B cell (primary cell): ENCODE data around the gene LIME1. TPM values are rescaled to one million over a fixed set of nuclear protein-coding genes. Genes with fewer than 3 reads are reported as not detected.

Experiments
- ATAC-seq: fragments of 200-7000 bp; cut with Tn5 transposase; one replicate; pipeline ENCODE4 v1.10.0; 2021; ENCODE audit warnings: low read depth, mild to moderate bottlenecking, moderate number of reproducible peaks, moderate library complexity
- CTCF ChIA-PET: fragments of 350-600 bp; sonication (Branson Sonifier 250); formaldehyde crosslinking; loops from one replicate; lab custom pipeline; 2021; ENCODE audit warnings: antibody characterized with exemption, inconsistent platforms; lab: Charles Lee
- POLR2A ChIA-PET: fragments of 350-600 bp; sonication (Branson Sonifier 250); formaldehyde crosslinking; loops from one replicate; lab custom pipeline; 2021; ENCODE audit warnings: antibody characterized with exemption; lab: Charles Lee
- DNase-seq: peaks from one replicate; pipeline ENCODE4 v3.0.0; 2013
- H2AFZ ChIP-seq: 2 replicates; pipeline ENCODE4 v1.6.1; 2012; ENCODE audit warnings: mild to moderate bottlenecking, low read depth, low read length; ENCODE audit not compliant: insufficient read depth, poor library complexity, severe bottlenecking
- H3K27ac ChIP-seq, 2 donors: 1 replicate in 1 of 2; 2 replicates in 1 of 2; pipeline ENCODE4 v1.5.1; 2012 to 2013; ENCODE audit warnings: low read length in 2 of 2, mild to moderate bottlenecking in 2 of 2, moderate library complexity in 1 of 2
- H3K27me3 ChIP-seq, 4 experiments: fragments of 200-600 bp in 1 of 4; sonication (generic) in 1 of 4; replicated peaks in 1 of 4; 1 replicate in 2 of 4; 2 replicates in 2 of 4; pipeline versions ENCODE4 v1.6.1 to v1.7.0; 2013 to 2016; ENCODE audit warnings: low read length in 3 of 4, mild to moderate bottlenecking in 2 of 4, mixed read lengths in 1 of 4, moderate library complexity in 1 of 4; ENCODE audit not compliant: insufficient read depth in 4 of 4, control insufficient read depth in 3 of 4; ENCODE audit errors: control extremely low read depth in 1 of 4
- H3K36me3 ChIP-seq, 2 experiments: replicated peaks in 1 of 2; 1 replicate in 1 of 2; 2 replicates in 1 of 2; pipeline versions ENCODE4 v1.6.1 to v1.7.1; 2013; ENCODE audit warnings: low read length in 1 of 2; ENCODE audit not compliant: insufficient read depth in 2 of 2, control insufficient read depth in 1 of 2; ENCODE audit errors: control extremely low read depth in 1 of 2, extremely low read depth in 1 of 2
- H3K4me1 ChIP-seq, 2 donors: fragments of 200-600 bp in 1 of 2; sonication (generic) in 1 of 2; 1 replicate in 1 of 2; 2 replicates in 1 of 2; pipeline versions ENCODE4 v1.5.1 to v1.6.1; 2013 to 2017; ENCODE audit warnings: low read length in 2 of 2; ENCODE audit not compliant: control insufficient read depth in 2 of 2, insufficient read depth in 2 of 2
- H3K4me2 ChIP-seq: replicated peaks from 2 replicates; pipeline ENCODE3; 2012; ENCODE audit warnings: mild to moderate bottlenecking, low read depth, low read length; ENCODE audit not compliant: poor library complexity, severe bottlenecking
- H3K4me3 ChIP-seq, 5 experiments: fragments of 200-600 bp in 1 of 5; sonication (generic) in 1 of 5; 1 replicate in 3 of 5; 2 replicates in 2 of 5; pipeline versions ENCODE4 v1.5.1 to v1.7.0; 2011 to 2016; ENCODE audit warnings: low read length in 4 of 5, mild to moderate bottlenecking in 4 of 5, low read depth in 2 of 5, control low read depth in 1 of 5, moderate library complexity in 1 of 5; ENCODE audit not compliant: insufficient read depth in 1 of 5; ENCODE audit errors: control extremely low read depth in 1 of 5, extremely low read depth in 1 of 5
- H3K79me2 ChIP-seq: fragments of 200-600 bp; sonication (generic); one replicate; pipeline ENCODE4 v1.6.0; 2016; ENCODE audit warnings: low read length; ENCODE audit not compliant: control insufficient read depth, insufficient read depth
- H3K9ac ChIP-seq: fragments of 200-600 bp; sonication (generic); 2 replicates; pipeline ENCODE4 v1.6.1; 2017; ENCODE audit warnings: mild to moderate bottlenecking, low read length, moderate library complexity
- H3K9me3 ChIP-seq, 3 donors: one replicate each; pipeline versions ENCODE4 v1.6.1 to v1.7.1; 2013; ENCODE audit warnings: low read length in 2 of 3; ENCODE audit not compliant: control insufficient read depth in 2 of 3, insufficient read depth in 1 of 3; ENCODE audit errors: control extremely low read depth in 1 of 3
- H4K20me1 ChIP-seq: 2 replicates; pipeline ENCODE4 v1.6.0; 2012; ENCODE audit warnings: mild to moderate bottlenecking, low read length; ENCODE audit not compliant: insufficient read depth, control insufficient read depth, poor library complexity, severe bottlenecking
- H3K27ac Mint-ChIP-seq: one replicate; pipeline ENCODE4 v1.8.0; 2021; ENCODE audit warnings: mixed read lengths
- H3K27me3 Mint-ChIP-seq: one replicate; pipeline ENCODE4 v1.8.0; 2021; ENCODE audit warnings: mixed read lengths
- H3K4me1 Mint-ChIP-seq: one replicate; pipeline ENCODE4 v1.8.0; 2021; ENCODE audit warnings: mixed read lengths
- H3K4me3 Mint-ChIP-seq: one replicate; pipeline ENCODE4 v1.8.0; 2021; ENCODE audit warnings: mixed read lengths
- H3K9me3 Mint-ChIP-seq: one replicate; pipeline ENCODE4 v1.8.0; 2022; ENCODE audit warnings: mixed read lengths; ENCODE audit not compliant: insufficient read depth
- CTCF ChIP-seq: fragments of 200-600 bp; IDR thresholded peaks from one replicate; pipeline ENCODE4 v1.8.0; 2022; ENCODE audit warnings: antibody characterized with exemption, mild to moderate bottlenecking
- EZH2 ChIP-seq: IDR thresholded peaks from 2 replicates; pipeline ENCODE4 v1.6.1; 2012; ENCODE audit warnings: borderline replicate concordance, low read depth, mild to moderate bottlenecking, moderate library complexity, low read length; ENCODE audit not compliant: insufficient read depth, poor library complexity, severe bottlenecking
- WGBS: methylation state at CpG from one replicate; pipeline ENCODE4 v1.1.5; 2013; ENCODE audit warnings: missing lambda C conversion rate; ENCODE audit not compliant: insufficient coverage; 5-methylcytosine and 5-hydroxymethylcytosine counted together
- intact Hi-C: fragments of 100-400 bp; cut with micrococcal nuclease; formaldehyde crosslinking; loops from one replicate; pipeline ENCODE4 v1.10.0; 2022
- polyA plus RNA-seq: library from polyadenylated mRNA; depleted of rRNA; stranded (reverse); fragments of >200 nt; gene quantifications from 2 replicates; pipeline ENCODE4 v1.2.3, GENCODE V29; 2012
- total RNA-seq, 2 donors: library from RNA; stranded (reverse); fragments of 120-200 nt in 1 of 2; gene quantifications; 1 replicate in 1 of 2; 2 replicates in 1 of 2; pipeline versions ENCODE4 v1.2.3 to v1.2.4, GENCODE V29; 2013 to 2022

Gene LIME1
- total and polyA plus RNA-seq, 2 donors (not counting 1 experiment from before 2014, with no cell fraction given) = 14.5 to 95.2 TPM

GRCh38 chr20:63742381-63743024, 6.0 kb downstream of the LIME1 start:
- Mint-ChIP-seq H3K27me3 (no peaks in the 10 kb centered on the region), H3K4me1 (no peaks in the 10 kb centered on the region), H3K9me3 (no peaks in the 10 kb centered on the region), H3K27ac (no peak overlapping the region), H3K4me3 (no peak overlapping the region)
- Histone ChIP-seq H3K27me3 (no peaks in the 10 kb centered on the region), H3K9ac (no peak overlapping the region), H3K27ac (no peak overlapping the region), H2AFZ (no peak overlapping the region), H3K4me1 (peaks cover 18 to 24% of the 10 kb centered on the region in 2 donors), H3K4me3 (no peak overlapping the region), H3K79me2 (no peaks in the 10 kb centered on the region), H3K4me2 (no peak overlapping the region), H3K36me3 (peaks cover 0 to 4% of the 10 kb centered on the region in 2 experiments), H4K20me1 (peaks cover 10% of the 10 kb centered on the region), H3K9me3 (no peaks in the 10 kb centered on the region)
- no peak for ATAC-seq
- TF ChIP-seq CTCF (no peak), EZH2 (no peak)
- DNase-seq = no peak
- intact Hi-C loops = no loop called here
- WGBS = 96% methylated on average over 34 of the region's 37 CpGs
- CTCF ChIA-PET = interaction anchor here (0.7 kb wide), 1 partner anchor 332 kb away, joined by 3 read pairs; no protein-coding TSS in a partner anchor
- POLR2A ChIA-PET = no interaction called here

DNA sequence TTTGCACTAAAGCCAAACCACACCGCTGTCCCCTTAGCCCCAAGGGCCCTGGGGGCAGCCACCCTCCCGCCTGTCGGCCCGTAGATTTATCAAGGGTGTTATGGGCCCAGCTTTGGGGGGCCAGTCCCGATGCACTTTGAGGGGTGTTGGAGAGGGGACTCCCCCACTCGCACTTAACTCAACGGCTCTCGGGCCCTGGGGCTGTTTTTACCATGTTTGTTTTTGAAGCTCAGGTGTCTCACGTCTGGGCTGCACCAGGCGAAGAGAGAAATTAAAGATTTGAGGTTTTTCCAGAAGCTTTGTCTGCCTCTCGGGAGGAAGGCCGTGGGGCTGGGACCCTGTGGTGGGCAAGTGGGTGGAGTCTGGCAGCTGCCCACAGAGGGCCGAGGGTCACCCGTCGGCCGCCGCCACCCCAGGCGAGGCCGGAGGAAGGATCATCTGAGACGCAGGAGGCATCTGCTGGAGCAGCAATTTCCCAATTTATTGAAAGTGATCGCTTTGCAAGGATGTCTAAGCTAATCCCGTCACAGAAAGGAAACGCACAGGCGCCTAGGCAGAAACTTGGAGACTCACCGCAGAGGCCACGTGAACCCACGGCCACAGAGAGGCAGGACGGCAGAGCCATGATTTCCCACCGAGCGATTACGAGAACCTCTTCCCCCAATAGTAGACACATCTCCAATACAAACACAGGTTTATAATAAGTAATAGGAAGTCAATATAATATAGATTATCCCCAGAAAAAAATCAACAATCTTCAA, 6.9 kb downstream of the LIME1 start:
- Histone ChIP-seq H3K27ac (no peak overlapping the region), H3K79me2 (no peaks in the 10 kb centered on the region), H3K4me2 (no peak overlapping the region), H3K9ac (no peak overlapping the region), H2AFZ (no peak overlapping the region), H3K27me3 (no peaks in the 10 kb centered on the region), H3K36me3 (peaks cover 0 to 4% of the 10 kb centered on the region in 2 experiments), H3K4me1 (peaks cover 14 to 20% of the 10 kb centered on the region in 2 donors), H3K9me3 (no peaks in the 10 kb centered on the region), H3K4me3 (no peak overlapping the region), H4K20me1 (peaks cover 5% of the 10 kb centered on the region)
- Mint-ChIP-seq H3K27me3 (no peaks in the 10 kb centered on the region), H3K4me1 (no peaks in the 10 kb centered on the region), H3K27ac (no peak overlapping the region), H3K4me3 (no peak overlapping the region), H3K9me3 (no peaks in the 10 kb centered on the region)
- no peak for ATAC-seq
- intact Hi-C loops = no loop called here
- WGBS = 96% methylated on average over 24 of the region's 31 CpGs
- no peak for TF ChIP-seq EZH2
- no peak for TF ChIP-seq CTCF
- POLR2A ChIA-PET = no interaction called here
- CTCF ChIA-PET = interaction anchor here (0.7 kb wide), 1 partner anchor 331 kb away, joined by 3 read pairs; no protein-coding TSS in a partner anchor
- no peak for DNase-seq
